K562 (cell line): ENCODE data around the gene CHCHD4. TPM values are rescaled to one million over a fixed set of nuclear protein-coding genes. Genes with fewer than 3 reads are reported as not detected.

Source experiments
- BHLHE40 ChIP-seq: IDR thresholded peaks from 2 replicates; pipeline ENCODE4 v1.6.1; 2011; ENCODE audit warnings: low read length, improper control_type of control experiment
- CHAMP1 ChIP-seq: fragments of 450-650 bp; IDR thresholded peaks from 2 replicates; pipeline ENCODE4 v1.6.1; 2016; ENCODE audit warnings: mild to moderate bottlenecking
- CXXC5 ChIP-seq: fragments of 250-450 bp; sonication (Bioruptor Pico); IDR thresholded peaks from 2 replicates; pipeline ENCODE4 v1.8.0; 2022; ENCODE audit warnings: inconsistent platforms, mild to moderate bottlenecking, moderate library complexity
- GTF2E2 ChIP-seq: fragments of 200-800 bp; sonication (Bioruptor generic); IDR thresholded peaks from 2 replicates; pipeline ENCODE4 v1.6.1; 2016; ENCODE audit warnings: missing genetic modification characterization, missing compliant biosample characterization
- MYC ChIP-seq, 2 experiments: fragments of 250-450 bp in 1 of 2; sonication (Bioruptor Pico) in 1 of 2; IDR thresholded peaks; 2 replicates each; pipeline versions ENCODE4 v1.5.1 to v1.6.1; 2012 to 2021; ENCODE audit warnings: low read depth in 2 of 2, borderline replicate concordance in 1 of 2, improper control_type of control experiment in 1 of 2, low read length in 1 of 2, mild to moderate bottlenecking in 1 of 2, moderate library complexity in 1 of 2
- NR2F6 ChIP-seq: fragments of 450-650 bp; formaldehyde crosslinking; IDR thresholded peaks from 2 replicates; pipeline ENCODE4 v1.4.0; 2020; ENCODE audit warnings: mild to moderate bottlenecking
- RBM22 ChIP-seq: fragments of 200-400 bp; formaldehyde crosslinking; IDR thresholded peaks from 2 replicates; pipeline ENCODE4 v1.6.1; 2018; ENCODE audit warnings: low read length, low read depth; ENCODE audit not compliant: poor library complexity, severe bottlenecking
- SUPT5H ChIP-seq: fragments of 450-650 bp; IDR thresholded peaks from 2 replicates; pipeline ENCODE4 v1.6.1; 2016
- ZNF589 ChIP-seq: fragments of 200-800 bp; sonication (Bioruptor generic); IDR thresholded peaks from 2 replicates; pipeline ENCODE4 v1.6.1; 2016; ENCODE audit warnings: low read depth, missing genetic modification characterization, missing compliant biosample characterization
- ZNF707 ChIP-seq: fragments of 250-450 bp; sonication (Bioruptor Pico); conservative IDR thresholded peaks from 2 replicates; pipeline ENCODE4 v1.8.0; 2022; ENCODE audit warnings: inconsistent platforms, mild to moderate bottlenecking, moderate library complexity
- polyA plus RNA-seq, 8 experiments: library from polyadenylated mRNA; depleted of rRNA in 4 of 8; stranded (reverse) in 5 of 8; unstranded in 3 of 8; fragments of >200 nt; fragmentation: Nextera tagmentation in 2 of 8; fragmentation: Illumina TruSeq in 1 of 8; extraction: Ambion mirVana in 2 of 8; extraction: Trizol in 1 of 8; gene quantifications; 2 replicates each; pipeline versions ENCODE4 v1.2.1 to v1.2.3, GENCODE V29; 2011 to 2014; ENCODE audit warnings: inconsistent platforms in 1 of 8, missing spikeins in 1 of 8
- total RNA-seq, 7 experiments: library from RNA; depleted of rRNA in 6 of 7; stranded (reverse); fragments of >200 nt in 6 of 7; fragmentation: Illumina TruSeq in 2 of 7; extraction: Trizol in 2 of 7; gene quantifications; 2 replicates each; pipeline versions ENCODE4 v1.2.1 to v1.2.3, GENCODE V29; 2011 to 2021; ENCODE audit warnings: low replicate concordance in 1 of 7
- TF ChIP-seq, protein P1 (sequence below): fragments of 450-650 bp; IDR thresholded peaks from 2 replicates; pipeline ENCODE4 v1.6.1; 2016
- TF ChIP-seq, protein P2 (sequence below): fragments of 250-450 bp; sonication (Bioruptor Pico); IDR thresholded peaks from 2 replicates; pipeline ENCODE4 v1.9.0; 2021; ENCODE audit warnings: mild to moderate bottlenecking, inconsistent platforms
- TF ChIP-seq, protein P3 (sequence below): sonication (generic); formaldehyde crosslinking; IDR thresholded peaks from 2 replicates; pipeline ENCODE4 v1.8.0; 2022; ENCODE audit warnings: mild to moderate bottlenecking, missing genetic modification reagents
- TF ChIP-seq, protein P4 (sequence below), 3 experiments: IDR thresholded peaks in 2 of 3; conservative IDR thresholded peaks in 1 of 3; 2 replicates each; pipeline ENCODE4 v1.5.1; 2011 to 2012; ENCODE audit warnings: low read length in 3 of 3, mild to moderate bottlenecking in 3 of 3, control low read depth in 2 of 3, improper control_type of control experiment in 1 of 3, inconsistent platforms in 1 of 3, low read depth in 1 of 3, mixed read lengths in 1 of 3, moderate library complexity in 1 of 3; ENCODE audit not compliant: insufficient read depth in 2 of 3

CHCHD4 gene
- total and polyA plus RNA-seq, 9 of the 15 experiments (the other 6 are each of a cell fraction or from before 2014, with no cell fraction given), result 55.4 to 225 (median 77.2) TPM

GRCh38 chr3:14126017-14126886, 1.6 kb upstream of the CHCHD4 start (continued):
- TF ChIP-seq, protein P1, sequence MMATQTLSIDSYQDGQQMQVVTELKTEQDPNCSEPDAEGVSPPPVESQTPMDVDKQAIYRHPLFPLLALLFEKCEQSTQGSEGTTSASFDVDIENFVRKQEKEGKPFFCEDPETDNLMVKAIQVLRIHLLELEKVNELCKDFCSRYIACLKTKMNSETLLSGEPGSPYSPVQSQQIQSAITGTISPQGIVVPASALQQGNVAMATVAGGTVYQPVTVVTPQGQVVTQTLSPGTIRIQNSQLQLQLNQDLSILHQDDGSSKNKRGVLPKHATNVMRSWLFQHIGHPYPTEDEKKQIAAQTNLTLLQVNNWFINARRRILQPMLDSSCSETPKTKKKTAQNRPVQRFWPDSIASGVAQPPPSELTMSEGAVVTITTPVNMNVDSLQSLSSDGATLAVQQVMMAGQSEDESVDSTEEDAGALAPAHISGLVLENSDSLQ, result peak; percentile 28; the same call in 1 of the 2 replicates
- TF ChIP-seq GTF2E2 (tag) (0 out of 2 replicates have a peak, but pooled peaks have one; percentile 8), ZNF707 (CRISPR knock-in tag) (no peak), CHAMP1 (no peak), ZNF589 (CRISPR knock-in tag) (no peak), NR2F6 (CRISPR knock-in tag) (no peak), CXXC5 (CRISPR knock-in tag) (no peak), MYC (IDR thresholded peaks at IDR 0.05; ENCODE audit: low read depth, low read length) (no peak), MYC (CRISPR knock-in tag; IDR thresholded peaks at IDR 0.05; ENCODE audit: borderline replicate concordance, low read depth) (no peak), SUPT5H (no peak), BHLHE40 (0 out of 2 replicates have a peak, but pooled peaks have one; percentile 6), RBM22 (no peak)
- TF ChIP-seq, protein P2, sequence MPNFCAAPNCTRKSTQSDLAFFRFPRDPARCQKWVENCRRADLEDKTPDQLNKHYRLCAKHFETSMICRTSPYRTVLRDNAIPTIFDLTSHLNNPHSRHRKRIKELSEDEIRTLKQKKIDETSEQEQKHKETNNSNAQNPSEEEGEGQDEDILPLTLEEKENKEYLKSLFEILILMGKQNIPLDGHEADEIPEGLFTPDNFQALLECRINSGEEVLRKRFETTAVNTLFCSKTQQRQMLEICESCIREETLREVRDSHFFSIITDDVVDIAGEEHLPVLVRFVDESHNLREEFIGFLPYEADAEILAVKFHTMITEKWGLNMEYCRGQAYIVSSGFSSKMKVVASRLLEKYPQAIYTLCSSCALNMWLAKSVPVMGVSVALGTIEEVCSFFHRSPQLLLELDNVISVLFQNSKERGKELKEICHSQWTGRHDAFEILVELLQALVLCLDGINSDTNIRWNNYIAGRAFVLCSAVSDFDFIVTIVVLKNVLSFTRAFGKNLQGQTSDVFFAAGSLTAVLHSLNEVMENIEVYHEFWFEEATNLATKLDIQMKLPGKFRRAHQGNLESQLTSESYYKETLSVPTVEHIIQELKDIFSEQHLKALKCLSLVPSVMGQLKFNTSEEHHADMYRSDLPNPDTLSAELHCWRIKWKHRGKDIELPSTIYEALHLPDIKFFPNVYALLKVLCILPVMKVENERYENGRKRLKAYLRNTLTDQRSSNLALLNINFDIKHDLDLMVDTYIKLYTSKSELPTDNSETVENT (CRISPR knock-in tag), result peak; percentile 25; the same call in 1 of the 2 replicates
- TF ChIP-seq, protein P3, sequence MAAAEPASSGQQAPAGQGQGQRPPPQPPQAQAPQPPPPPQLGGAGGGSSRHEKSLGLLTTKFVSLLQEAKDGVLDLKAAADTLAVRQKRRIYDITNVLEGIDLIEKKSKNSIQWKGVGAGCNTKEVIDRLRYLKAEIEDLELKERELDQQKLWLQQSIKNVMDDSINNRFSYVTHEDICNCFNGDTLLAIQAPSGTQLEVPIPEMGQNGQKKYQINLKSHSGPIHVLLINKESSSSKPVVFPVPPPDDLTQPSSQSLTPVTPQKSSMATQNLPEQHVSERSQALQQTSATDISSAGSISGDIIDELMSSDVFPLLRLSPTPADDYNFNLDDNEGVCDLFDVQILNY, result 0 out of 2 replicates have a peak, but pooled peaks have one; percentile 52
- TF ChIP-seq, protein P4, sequence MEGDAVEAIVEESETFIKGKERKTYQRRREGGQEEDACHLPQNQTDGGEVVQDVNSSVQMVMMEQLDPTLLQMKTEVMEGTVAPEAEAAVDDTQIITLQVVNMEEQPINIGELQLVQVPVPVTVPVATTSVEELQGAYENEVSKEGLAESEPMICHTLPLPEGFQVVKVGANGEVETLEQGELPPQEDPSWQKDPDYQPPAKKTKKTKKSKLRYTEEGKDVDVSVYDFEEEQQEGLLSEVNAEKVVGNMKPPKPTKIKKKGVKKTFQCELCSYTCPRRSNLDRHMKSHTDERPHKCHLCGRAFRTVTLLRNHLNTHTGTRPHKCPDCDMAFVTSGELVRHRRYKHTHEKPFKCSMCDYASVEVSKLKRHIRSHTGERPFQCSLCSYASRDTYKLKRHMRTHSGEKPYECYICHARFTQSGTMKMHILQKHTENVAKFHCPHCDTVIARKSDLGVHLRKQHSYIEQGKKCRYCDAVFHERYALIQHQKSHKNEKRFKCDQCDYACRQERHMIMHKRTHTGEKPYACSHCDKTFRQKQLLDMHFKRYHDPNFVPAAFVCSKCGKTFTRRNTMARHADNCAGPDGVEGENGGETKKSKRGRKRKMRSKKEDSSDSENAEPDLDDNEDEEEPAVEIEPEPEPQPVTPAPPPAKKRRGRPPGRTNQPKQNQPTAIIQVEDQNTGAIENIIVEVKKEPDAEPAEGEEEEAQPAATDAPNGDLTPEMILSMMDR (IDR thresholded peaks at IDR 0.05 in 2 of 3, conservative IDR thresholded peaks at IDR 0.05 in 1 of 3; ENCODE audit: insufficient read depth in 2 of 3, low read depth in 1 of 3, low read length in 3 of 3), result 0 out of 6 replicates have a peak, but pooled peaks of 1 of the 3 experiments have one; percentile 0
